Mesendoderm (in vitro differentiated cells): Measurements from ENCODE around the gene GNG12.
"Not testable (repeated sequence)": the region's sequence is repeated elsewhere in the genome, so short reads cannot be mapped to it uniquely, and the experiment has no call there.

Experiments used
- DNase-seq: peaks from one replicate; pipeline ENCODE4 v3.0.0; 2013
- H2AK5ac ChIP-seq: 2 replicates; pipeline ENCODE4 v1.6.1; 2013; ENCODE audit warnings: low read length, inconsistent platforms
- H2BK120ac ChIP-seq: 2 replicates; pipeline ENCODE4 v1.6.1; 2013; ENCODE audit warnings: low read depth, mild to moderate bottlenecking, low read length, moderate library complexity, mixed read lengths
- H2BK15ac ChIP-seq: replicated peaks from 2 replicates; pipeline ENCODE4 v1.6.1; 2013; ENCODE audit warnings: low read depth, mild to moderate bottlenecking, moderate library complexity
- H2BK5ac ChIP-seq: 2 replicates; pipeline ENCODE4 v1.6.1; 2013; ENCODE audit warnings: low read length, inconsistent platforms
- H3K18ac ChIP-seq: 2 replicates; pipeline ENCODE4 v1.6.1; 2013; ENCODE audit warnings: mild to moderate bottlenecking, low read length, mixed read lengths
- H3K23ac ChIP-seq: one replicate; pipeline ENCODE4 v1.6.1; 2013; ENCODE audit warnings: low read length
- H3K27ac ChIP-seq: 2 replicates; pipeline ENCODE4 v1.5.1; 2013; ENCODE audit warnings: low read depth, mild to moderate bottlenecking, inconsistent platforms, low read length, moderate library complexity
- H3K27me3 ChIP-seq: 2 replicates; pipeline ENCODE4 v1.6.1; 2013; ENCODE audit warnings: low read length, control low read depth, mild to moderate bottlenecking, inconsistent platforms; ENCODE audit not compliant: insufficient read depth, poor library complexity
- H3K36me3 ChIP-seq: 2 replicates; pipeline ENCODE4 v1.6.1; 2013; ENCODE audit warnings: low read length, inconsistent platforms; ENCODE audit not compliant: control insufficient read depth, insufficient read depth
- H3K4ac ChIP-seq: one replicate; pipeline ENCODE4 v1.6.1; 2013; ENCODE audit warnings: low read depth, mild to moderate bottlenecking, low read length, moderate library complexity
- H3K4me1 ChIP-seq: 2 replicates; pipeline ENCODE4 v1.6.1; 2013; ENCODE audit warnings: low read depth, low read length, inconsistent platforms; ENCODE audit not compliant: control insufficient read depth
- H3K4me2 ChIP-seq: 2 replicates; pipeline ENCODE4 v1.6.1; 2013; ENCODE audit warnings: low read length
- H3K4me3 ChIP-seq: 2 replicates; pipeline ENCODE4 v1.5.1; 2013; ENCODE audit warnings: mild to moderate bottlenecking, low read length
- H3K56ac ChIP-seq: one replicate; pipeline ENCODE4 v1.6.1; 2013; ENCODE audit warnings: low read length
- H3K79me1 ChIP-seq: 2 replicates; pipeline ENCODE4 v1.6.1; 2013; ENCODE audit warnings: low read length, inconsistent platforms
- H3K79me2 ChIP-seq: 2 replicates; pipeline ENCODE4 v1.6.1; 2013; ENCODE audit warnings: mild to moderate bottlenecking, low read length; ENCODE audit not compliant: control insufficient read depth, insufficient read depth
- H3K9ac ChIP-seq: 2 replicates; pipeline ENCODE4 v1.6.1; 2013; ENCODE audit warnings: low read length, inconsistent platforms
- H4K5ac ChIP-seq: one replicate; pipeline ENCODE4 v1.6.1; 2013; ENCODE audit warnings: low read length
- H4K8ac ChIP-seq: one replicate; pipeline ENCODE4 v1.6.1; 2013; ENCODE audit warnings: low read depth, mild to moderate bottlenecking, control low read depth, low read length, moderate library complexity
- WGBS: extraction: QIAGEN DNeasy Blood & Tissue Kit; methylation state at CpG from one replicate; pipeline ENCODE4 v1.1.7; 2013; ENCODE audit warnings: low lambda C conversion rate, missing lambda C conversion rate; ENCODE audit not compliant: insufficient coverage; ENCODE audit errors: extremely low coverage; 5-methylcytosine and 5-hydroxymethylcytosine counted together

Gene GNG12

DNA sequence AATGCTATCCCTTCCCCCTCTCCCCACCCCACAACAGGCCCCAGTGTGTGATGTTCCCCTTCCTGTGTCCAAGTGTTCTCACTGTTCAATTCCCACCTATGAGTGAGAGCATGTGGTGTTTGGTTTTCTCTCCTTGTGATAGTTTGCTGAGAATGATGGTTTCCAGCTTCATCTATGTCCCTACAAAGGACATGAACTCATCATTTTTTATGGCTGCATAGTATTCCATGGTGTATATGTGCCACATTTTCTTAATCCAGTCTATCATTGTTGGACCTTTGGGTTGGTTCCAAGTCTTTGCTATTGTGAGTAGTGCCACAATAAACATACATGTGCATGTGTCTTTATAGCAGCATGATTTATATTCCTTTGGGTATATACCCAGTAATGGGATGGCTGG is 168.0 kb downstream of the GNG12 start:
- H3K36me3 ChIP-seq, H3K18ac ChIP-seq, H4K5ac ChIP-seq, H2BK15ac ChIP-seq, H3K4ac ChIP-seq, H3K4me3 ChIP-seq, H4K8ac ChIP-seq, H3K23ac ChIP-seq, H3K9ac ChIP-seq, H3K27me3 ChIP-seq, H3K56ac ChIP-seq, H3K27ac ChIP-seq, DNase-seq, H3K79me1 ChIP-seq, H2AK5ac ChIP-seq, H3K4me2 ChIP-seq, H3K79me2 ChIP-seq, H2BK120ac ChIP-seq, H3K4me1 ChIP-seq, H2BK5ac ChIP-seq: not testable (repeated sequence)

DNA sequence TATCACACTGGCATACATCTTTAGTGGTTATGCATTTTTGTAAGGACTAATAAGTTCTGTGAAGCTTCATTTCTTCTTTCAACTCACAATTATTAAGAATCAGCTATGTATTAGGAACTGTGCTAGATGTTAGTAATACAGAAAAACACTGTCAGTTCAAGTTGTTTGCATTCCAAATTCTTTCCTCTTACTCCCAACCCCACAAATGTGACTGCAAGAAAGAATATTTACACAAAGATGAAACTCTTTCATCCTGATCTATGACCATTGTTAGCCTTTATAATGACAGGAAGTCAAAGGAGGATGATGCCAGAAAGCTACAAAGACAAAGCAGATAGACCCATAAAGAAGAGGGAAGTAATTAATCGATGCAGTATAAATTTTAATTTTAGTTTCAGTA is 169.2 kb downstream of the GNG12 start:
- Histone ChIP-seq H3K18ac (no peak overlapping the region), H3K36me3 (no peaks in the 10 kb centered on the region), H3K27ac (no peak overlapping the region), H3K4me1 (no peaks in the 10 kb centered on the region), H4K8ac (no peak overlapping the region), H3K79me2 (no peaks in the 10 kb centered on the region), H3K4me2 (no peak overlapping the region), H2AK5ac (no peak overlapping the region), H3K23ac (no peak overlapping the region), H3K56ac (no peak overlapping the region), H2BK15ac (no peak overlapping the region), H3K79me1 (no peaks in the 10 kb centered on the region), H3K27me3 (no peaks in the 10 kb centered on the region), H4K5ac (no peak overlapping the region), H3K4me3 (no peak overlapping the region), H2BK120ac (no peak overlapping the region), H3K4ac (no peak overlapping the region), H2BK5ac (no peak overlapping the region), H3K9ac (no peak overlapping the region)
- no CpG with 5 or more reads among the region's 1 CpG for WGBS
- no peak for DNase-seq

DNA sequence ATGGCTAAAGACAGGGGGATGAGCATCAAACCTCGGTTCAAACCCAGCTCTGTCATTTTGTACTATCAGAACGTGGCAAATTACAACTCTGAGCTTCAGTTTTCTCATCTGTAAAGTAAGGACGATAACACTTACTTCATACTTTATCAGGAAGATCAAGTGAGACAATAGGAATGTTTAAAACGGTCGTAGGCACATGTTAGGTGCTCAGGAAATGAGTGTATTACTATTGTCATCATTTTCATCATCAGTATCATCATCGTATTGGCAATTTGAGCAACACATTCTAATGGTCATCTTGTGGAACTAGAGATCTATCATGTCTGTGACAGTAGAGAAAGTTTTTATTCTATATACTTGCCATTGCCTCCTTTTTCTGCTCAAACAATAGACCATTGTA is 170.4 kb downstream of the GNG12 start:
- Histone ChIP-seq H3K4me1 (no peaks in the 10 kb centered on the region), H3K27ac (no peak overlapping the region), H2BK5ac (no peak overlapping the region), H4K8ac (no peak overlapping the region), H3K36me3 (no peaks in the 10 kb centered on the region), H3K18ac (no peak overlapping the region), H3K4me2 (no peak overlapping the region), H2BK15ac (no peak overlapping the region), H3K79me2 (no peaks in the 10 kb centered on the region), H2AK5ac (no peak overlapping the region), H3K4me3 (no peak overlapping the region), H3K9ac (no peak overlapping the region), H3K79me1 (no peaks in the 10 kb centered on the region), H3K4ac (no peak overlapping the region), H4K5ac (no peak overlapping the region), H3K27me3 (no peaks in the 10 kb centered on the region), H3K23ac (no peak overlapping the region), H2BK120ac (no peak overlapping the region), H3K56ac (no peak overlapping the region)
- no CpG with 5 or more reads among the region's 6 CpGs for WGBS
- DNase-seq, result no peak

DNA sequence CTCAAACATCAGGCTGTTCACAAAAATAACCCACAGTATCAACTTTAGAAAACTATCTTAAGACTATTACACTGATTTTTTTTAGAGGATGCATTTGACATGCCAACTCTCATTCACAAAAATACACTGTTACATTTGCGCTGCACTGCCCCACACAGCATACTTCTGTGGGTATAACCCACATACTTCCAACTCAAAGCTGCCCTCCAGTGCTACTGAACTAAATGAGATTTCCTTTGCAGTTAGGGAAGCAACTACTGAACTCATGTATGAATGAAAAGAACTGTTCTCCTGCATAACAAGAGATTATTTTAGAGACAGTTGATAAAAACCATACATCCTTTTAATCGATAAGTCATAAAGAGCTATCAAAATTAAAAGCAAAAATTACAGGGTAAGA is 174.0 kb downstream of the GNG12 start:
- H3K56ac ChIP-seq, result no peak overlapping the region
- H3K27ac ChIP-seq, result no peak overlapping the region
- no peaks in the 10 kb centered on the region for H3K27me3 ChIP-seq
- no peaks in the 10 kb centered on the region for H3K79me2 ChIP-seq
- no peak overlapping the region for H2BK120ac ChIP-seq
- no peak overlapping the region for H2BK15ac ChIP-seq
- H4K8ac ChIP-seq, result no peak overlapping the region
- no peaks in the 10 kb centered on the region for H3K79me1 ChIP-seq
- H3K9ac ChIP-seq, result no peak overlapping the region
- H3K23ac ChIP-seq, result no peak overlapping the region
- H4K5ac ChIP-seq, result no peak overlapping the region
- no peak for DNase-seq
- H2BK5ac ChIP-seq, result no peak overlapping the region
- H3K36me3 ChIP-seq, result no peaks in the 10 kb centered on the region
- no peak overlapping the region for H3K18ac ChIP-seq
- H3K4me3 ChIP-seq, result no peak overlapping the region
- H3K4ac ChIP-seq, result no peak overlapping the region
- no peak overlapping the region for H3K4me2 ChIP-seq
- no CpG with 5 or more reads among the region's 2 CpGs for WGBS
- H2AK5ac ChIP-seq, result no peak overlapping the region
- no peaks in the 10 kb centered on the region for H3K4me1 ChIP-seq

DNA sequence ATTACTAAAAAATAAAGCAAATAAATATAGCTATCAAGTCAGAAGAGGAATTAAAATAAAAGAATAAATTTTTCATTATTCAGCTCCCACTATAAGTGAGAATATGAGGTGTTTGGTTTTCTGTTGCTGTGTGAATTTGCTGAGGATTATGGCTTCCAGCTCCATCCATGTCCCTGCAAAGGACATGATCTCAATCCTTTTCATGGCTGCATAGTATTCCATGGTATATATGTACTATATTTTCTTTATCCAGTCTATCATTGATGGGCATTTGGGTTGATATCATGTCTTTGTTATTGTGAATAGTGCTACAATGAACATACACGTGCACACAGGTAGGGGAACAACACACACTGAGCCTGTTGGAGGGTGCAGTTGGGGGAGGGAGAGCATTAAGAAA is 176.1 kb downstream of the GNG12 start:
- not testable (repeated sequence) for H2BK15ac ChIP-seq, H4K8ac ChIP-seq, H3K18ac ChIP-seq, H3K79me1 ChIP-seq, H2BK120ac ChIP-seq, H3K36me3 ChIP-seq, H3K27ac ChIP-seq, H3K23ac ChIP-seq, H3K4me2 ChIP-seq, H3K4me1 ChIP-seq, DNase-seq, H3K27me3 ChIP-seq, H3K56ac ChIP-seq, H3K79me2 ChIP-seq, H2BK5ac ChIP-seq, H4K5ac ChIP-seq, H2AK5ac ChIP-seq, H3K4me3 ChIP-seq, H3K4ac ChIP-seq, H3K9ac ChIP-seq
- no CpG with 5 or more reads among the region's 1 CpG for WGBS

DNA sequence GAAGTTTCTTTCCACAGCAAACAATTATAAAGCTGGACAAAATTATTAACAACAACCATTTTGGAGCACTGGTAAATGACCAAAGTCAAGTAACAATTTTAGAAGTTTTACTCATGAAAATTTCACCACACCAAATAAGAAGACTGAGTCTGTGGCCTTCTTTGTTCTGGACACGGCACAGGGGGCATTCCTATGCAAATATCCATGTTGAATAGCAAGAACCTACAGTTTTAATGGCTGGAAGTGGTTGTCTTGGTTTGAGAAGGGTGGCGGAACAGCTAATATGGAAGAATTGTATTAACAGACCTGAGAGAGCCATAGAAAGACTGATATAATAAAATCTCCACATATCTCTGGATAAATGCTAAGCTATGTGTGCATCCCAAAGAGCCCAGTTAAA is 177.7 kb downstream of the GNG12 start:
- Histone ChIP-seq H3K36me3 (no peaks in the 10 kb centered on the region), H4K5ac (no peak overlapping the region), H3K4me1 (no peaks in the 10 kb centered on the region), H2BK5ac (no peak overlapping the region), H3K23ac (no peak overlapping the region), H3K9ac (no peak overlapping the region), H2BK15ac (no peak overlapping the region), H3K27me3 (no peaks in the 10 kb centered on the region), H3K4me3 (no peak overlapping the region), H3K79me1 (no peaks in the 10 kb centered on the region), H3K18ac (no peak overlapping the region), H4K8ac (no peak overlapping the region), H3K4ac (no peak overlapping the region), H3K79me2 (no peaks in the 10 kb centered on the region), H3K4me2 (no peak overlapping the region), H3K27ac (no peak overlapping the region), H2BK120ac (no peak overlapping the region), H2AK5ac (no peak overlapping the region), H3K56ac (no peak overlapping the region)
- no peak for DNase-seq
- no CpG with 5 or more reads among the region's 2 CpGs for WGBS
